HG02610 (cell line): ENCODE results near the gene GLB1L2.
"Not testable (repeated sequence)": the region's sequence is repeated elsewhere in the genome, so short reads cannot be mapped to it uniquely, and the experiment has no call there.

Experiments
- ATAC-seq: cut with Tn5 transposase; IDR thresholded peaks from one replicate; pipeline ENCODE4 v1.9.1; 2021; ENCODE audit warnings: mild to moderate bottlenecking, moderate library complexity; ENCODE audit not compliant: unreplicated experiment

GLB1L2 gene

GRCh38 chr11:134322553-134322952 lies 9.2 kb upstream of the GLB1L2 start:
- ATAC-seq: no peak

- no peak for ATAC-seq
Observed at GRCh38 chr11:134328433-134328832, 3.4 kb upstream of the GLB1L2 start.

DNA sequence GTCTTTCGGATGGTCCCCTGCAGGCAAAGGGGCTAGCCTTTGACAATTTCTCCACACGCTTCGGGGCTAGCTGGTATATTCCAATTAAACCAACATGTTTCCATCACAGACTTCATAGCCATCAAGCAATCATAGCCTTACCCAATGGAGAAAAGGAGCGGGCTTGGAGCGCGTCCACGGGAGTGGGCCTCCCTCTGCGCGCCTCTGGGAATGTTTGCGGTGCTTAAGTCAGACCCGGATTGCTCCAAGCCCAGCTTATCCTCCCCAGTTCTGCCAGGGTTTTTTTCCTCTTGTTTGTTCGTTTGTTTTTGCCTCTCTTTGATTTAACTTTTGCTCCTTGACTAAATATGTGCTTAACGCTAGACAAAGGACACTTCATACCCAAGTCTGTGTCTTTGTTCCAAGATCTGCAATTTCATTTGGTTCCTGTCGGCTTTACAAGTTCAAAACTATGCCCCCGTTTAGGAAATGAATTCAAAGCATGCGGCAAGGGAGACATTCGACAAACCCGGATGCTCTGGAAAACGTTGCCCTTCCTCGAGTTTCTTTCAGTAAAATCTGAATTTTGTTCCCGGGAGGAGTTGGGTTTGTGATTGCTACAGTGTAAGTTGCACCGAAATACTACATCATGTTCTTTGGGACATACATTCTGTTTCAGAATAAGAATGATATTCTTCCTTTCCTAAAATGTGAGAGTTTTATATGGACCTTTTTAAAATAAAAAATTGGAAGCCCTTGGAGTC lies 1.0 kb upstream of the GLB1L2 start:
- no peak for ATAC-seq

DNA sequence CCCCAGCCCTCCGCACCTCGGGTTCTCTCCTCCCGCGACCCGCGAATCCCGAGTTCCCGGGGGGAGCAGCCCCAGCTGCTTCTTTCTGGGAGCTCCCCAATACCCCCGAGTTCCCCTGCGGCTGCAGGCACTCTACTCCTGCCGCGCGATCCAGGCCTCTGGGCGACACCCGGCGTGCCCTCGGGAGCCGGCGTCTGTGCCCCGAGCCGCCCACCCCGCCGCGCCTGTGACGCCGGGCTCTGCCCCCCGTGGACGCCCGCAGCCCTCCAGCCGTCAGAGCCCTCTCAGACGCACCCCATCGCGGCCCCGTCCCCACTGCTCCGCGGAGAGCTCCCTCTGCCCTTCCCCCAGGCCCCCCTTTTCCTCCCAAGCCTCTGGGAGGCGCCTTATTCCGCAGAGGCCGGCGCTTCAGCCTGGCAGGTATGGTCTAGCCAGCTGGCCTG lies 422 bp downstream of the GLB1L2 start:
- peak; percentile 11 for ATAC-seq

GRCh38 chr11:134332782-134333181 lies 994 bp downstream of the GLB1L2 start:
- ATAC-seq: no peak

DNA sequence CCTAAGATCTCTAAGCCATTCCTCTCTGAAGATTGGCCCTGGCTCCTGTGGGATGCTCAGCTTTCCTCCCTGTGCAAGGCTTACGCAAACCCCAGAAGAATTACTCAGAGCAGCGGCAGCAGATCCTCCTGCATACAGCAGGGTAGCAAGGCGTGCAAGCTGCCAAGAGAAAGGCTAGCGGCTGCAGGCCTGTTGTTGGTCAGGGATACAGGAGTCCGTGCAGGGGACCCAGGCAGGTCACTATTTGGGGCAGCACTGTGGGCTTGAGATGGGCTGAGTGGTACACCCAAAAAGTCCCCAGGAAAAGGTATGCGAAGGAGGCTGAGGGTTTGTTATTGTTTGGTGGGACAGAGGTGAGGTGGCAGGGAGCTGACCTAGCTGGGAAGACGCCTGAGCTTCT lies 1.5 kb downstream of the GLB1L2 start:
- no peak for ATAC-seq

GRCh38 chr11:134333946-134334345 lies 2.2 kb downstream of the GLB1L2 start:
- ATAC-seq: no peak

GRCh38 chr11:134334796-134335571 lies 3.2 kb downstream of the GLB1L2 start:
- no peak for ATAC-seq

DNA sequence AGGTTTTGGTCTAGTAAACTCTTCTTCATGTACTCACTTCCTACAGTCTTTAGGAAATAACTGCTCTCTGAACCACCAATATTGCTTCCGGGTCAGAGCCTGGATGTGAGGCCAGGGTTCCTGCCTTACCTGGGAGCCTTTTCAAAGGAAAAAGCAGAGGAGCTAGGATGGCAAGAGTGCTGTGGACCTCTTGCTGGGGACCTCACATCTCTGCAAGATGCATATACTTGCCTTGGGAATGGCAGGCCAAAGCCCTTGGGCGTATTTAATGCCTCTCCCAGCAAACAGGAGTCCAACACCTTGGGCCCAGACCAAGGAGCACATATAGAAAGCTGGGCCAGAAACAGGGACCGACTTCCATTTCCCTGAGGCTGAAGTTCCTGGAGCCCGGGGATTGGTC lies 5.3 kb downstream of the GLB1L2 start:
- ATAC-seq: no peak

GRCh38 chr11:134338068-134338467 lies 6.3 kb downstream of the GLB1L2 start:
- ATAC-seq: no peak

DNA sequence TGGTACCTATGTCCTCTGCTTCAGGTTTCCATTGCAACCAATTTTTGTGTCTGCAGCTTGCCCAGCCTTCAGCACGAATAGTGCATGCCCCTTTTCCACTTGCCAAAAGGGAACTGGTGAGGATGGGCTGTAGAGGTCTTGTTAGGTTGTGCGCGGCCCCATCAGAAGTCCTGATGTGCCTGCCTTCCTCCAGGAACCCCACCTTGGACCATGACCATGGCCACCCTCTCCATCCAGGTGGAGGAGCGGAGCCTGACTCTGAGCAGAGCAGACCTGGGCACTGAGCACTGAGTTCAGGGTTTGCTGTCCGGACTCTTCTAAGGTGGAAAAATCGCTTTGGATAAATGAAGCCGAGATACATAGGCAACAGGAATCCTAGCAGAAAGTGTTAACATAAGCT lies 6.9 kb downstream of the GLB1L2 start:
- no peak for ATAC-seq

GRCh38 chr11:134339756-134340155 lies 8.0 kb downstream of the GLB1L2 start:
- no peak for ATAC-seq

- ATAC-seq: no peak
Observed at GRCh38 chr11:134340354-134340964, 8.7 kb downstream of the GLB1L2 start.

GRCh38 chr11:134341805-134342571 lies 10.2 kb downstream of the GLB1L2 start:
- ATAC-seq: no peak

GRCh38 chr11:134342572-134343340 lies 11.0 kb downstream of the GLB1L2 start:
- ATAC-seq: no peak

- ATAC-seq: no peak
Observed at GRCh38 chr11:134343646-134344045, 11.9 kb downstream of the GLB1L2 start.

DNA sequence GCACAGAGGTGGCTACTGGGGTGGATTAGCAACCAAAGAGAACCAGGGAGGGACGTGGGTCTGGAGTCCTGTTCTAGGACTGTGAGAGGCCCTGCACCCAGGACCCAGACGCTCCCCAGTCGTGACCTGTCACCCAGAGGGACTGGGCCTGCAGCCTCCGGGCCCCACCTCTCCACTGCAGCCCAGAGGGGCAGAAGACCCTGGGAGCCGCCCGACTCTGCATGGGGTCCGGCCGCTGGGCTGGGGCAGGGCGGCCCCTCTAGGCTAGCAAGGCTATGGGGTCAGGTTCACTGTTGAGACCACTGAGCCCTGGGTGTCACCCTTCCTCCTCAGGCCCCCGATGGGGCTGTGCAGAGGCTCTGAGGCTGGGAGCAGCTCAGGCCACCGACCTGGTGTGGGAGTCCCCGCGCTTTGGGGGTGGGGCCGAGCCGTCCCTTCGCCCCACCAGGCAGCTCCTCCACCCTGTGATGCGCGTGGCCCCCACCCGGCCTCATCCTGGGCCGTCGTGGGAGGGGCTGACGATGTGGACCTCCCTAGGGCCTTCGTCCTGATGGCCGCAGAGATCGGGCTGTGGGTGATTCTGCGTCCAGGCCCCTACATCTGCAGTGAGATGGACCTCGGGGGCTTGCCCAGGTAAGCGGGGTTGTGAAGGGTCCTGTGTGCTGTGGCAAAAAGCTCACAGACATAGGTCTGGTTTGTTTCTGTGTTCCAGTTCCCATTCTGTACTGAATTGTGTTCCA lies 12.9 kb downstream of the GLB1L2 start:
- not testable (repeated sequence) for ATAC-seq

DNA sequence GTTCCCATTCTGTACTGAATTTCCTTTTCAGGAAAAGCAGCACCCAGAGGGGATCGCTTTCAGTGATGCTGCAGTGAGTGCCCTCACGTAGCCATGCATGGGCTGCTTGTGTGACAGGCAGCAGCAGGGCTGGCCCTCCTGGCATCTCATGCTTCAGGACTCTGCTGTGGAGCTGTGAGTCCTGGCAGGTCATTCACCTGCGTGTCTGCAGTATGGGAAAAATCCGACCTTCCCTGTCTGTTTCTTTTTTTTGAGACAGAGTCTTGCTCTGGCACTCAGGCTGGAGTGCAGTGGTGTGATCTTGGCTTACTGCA lies 13.4 kb downstream of the GLB1L2 start:
- ATAC-seq: no peak

- ATAC-seq: no peak
Observed at GRCh38 chr11:134346101-134346975, 14.6 kb downstream of the GLB1L2 start.
